ENCODE results near the gene RAB8B. TPM values are rescaled to one million over a fixed set of nuclear protein-coding genes. Genes with fewer than 3 reads are reported as not detected.

RAB8B gene
- total and polyA plus RNA-seq, 5 experiments from 2014 or later = 35.1 to 79.6 (median 40.7) TPM

- peaks cover 0 to 70% (median 15%) of the 10 kb centered on the region in 3 donors for H3K36me3 Mint-ChIP-seq
- no peaks in the 10 kb centered on the region for H3K9me3 Mint-ChIP-seq
- H3K27ac Mint-ChIP-seq = peak overlapping the region in 5 of 10 donors; percentile 35 to 68 (median 39)
- H3K4me1 Mint-ChIP-seq = peaks cover 4 to 12% (median 11%) of the 10 kb centered on the region in 4 donors
- H3K4me3 Mint-ChIP-seq = peak overlapping the region in 1 of 10 donors; percentile 29
- POLR2A ChIA-PET = interaction anchor here (1.8 kb wide), 1 partner anchor 131 kb away, joined by 5 read pairs; the partner anchor contains the start of gene RPS27L
- ATAC-seq (no peak), DNase-seq (no peak)
- H3K27me3 Mint-ChIP-seq = no peaks in the 10 kb centered on the region
Measured at GRCh38 chr15:63288342-63288741, 98.9 kb downstream of the RAB8B start.

GRCh38 chr15:63288778-63289378, 99.5 kb downstream of the RAB8B start:
- ATAC-seq (peak; percentile 77 to 84), DNase-seq (peak in 4 of 10 donors; percentile 16 to 66 (median 62))
- Mint-ChIP-seq H3K4me1 (peaks cover 2 to 8% (median 6%) of the 10 kb centered on the region in 4 donors), H3K27me3 (no peaks in the 10 kb centered on the region), H3K36me3 (peaks cover 0 to 70% (median 10%) of the 10 kb centered on the region in 3 donors), H3K9me3 (no peaks in the 10 kb centered on the region), H3K4me3 (no peak overlapping the region), H3K27ac (peak overlapping the region in 5 of 10 donors; percentile 35 to 68 (median 39))
- POLR2A ChIA-PET = interaction anchor here (1.8 kb wide), 1 partner anchor 132 kb away, joined by 5 read pairs; the partner anchor contains the start of gene RPS27L

- H3K36me3 Mint-ChIP-seq = peaks cover 0 to 76% (median 12%) of the 10 kb centered on the region in 3 donors
- H3K27me3 Mint-ChIP-seq = no peaks in the 10 kb centered on the region
- H3K27ac Mint-ChIP-seq = no peak overlapping the region
- DNase-seq = no peak
- no peaks in the 10 kb centered on the region for H3K9me3 Mint-ChIP-seq
- no peak overlapping the region for H3K4me3 Mint-ChIP-seq
- peaks cover 2 to 20% (median 15%) of the 10 kb centered on the region in 4 donors for H3K4me1 Mint-ChIP-seq
- no peak for ATAC-seq
- POLR2A ChIA-PET = interaction anchor here (1.2 kb wide), 1 partner anchor 172 kb away, joined by 4 read pairs; no protein-coding TSS in a partner anchor
Measured at GRCh38 chr15:63291507-63291906, 102.1 kb downstream of the RAB8B start.

GRCh38 chr15:63292241-63292640, 102.8 kb downstream of the RAB8B start:
- H3K4me3 Mint-ChIP-seq = no peak overlapping the region
- DNase-seq (no peak), ATAC-seq (no peak)
- H3K27ac Mint-ChIP-seq = no peak overlapping the region
- H3K36me3 Mint-ChIP-seq = peaks cover 0 to 72% (median 15%) of the 10 kb centered on the region in 3 donors
- POLR2A ChIA-PET = interaction anchor here (0.5 kb wide), 1 partner anchor 15 kb away, joined by 3 read pairs; no protein-coding TSS in a partner anchor
- H3K27me3 Mint-ChIP-seq = no peaks in the 10 kb centered on the region
- peaks cover 2 to 20% (median 15%) of the 10 kb centered on the region in 4 donors for H3K4me1 Mint-ChIP-seq
- no peaks in the 10 kb centered on the region for H3K9me3 Mint-ChIP-seq

GRCh38 chr15:63292771-63293170, 103.4 kb downstream of the RAB8B start:
- no peaks in the 10 kb centered on the region for H3K27me3 Mint-ChIP-seq
- H3K4me1 Mint-ChIP-seq = peaks cover 2 to 20% (median 15%) of the 10 kb centered on the region in 4 donors
- H3K4me3 Mint-ChIP-seq = no peak overlapping the region
- H3K27ac Mint-ChIP-seq = no peak overlapping the region
- no peaks in the 10 kb centered on the region for H3K9me3 Mint-ChIP-seq
- peaks cover 0 to 72% (median 15%) of the 10 kb centered on the region in 3 donors for H3K36me3 Mint-ChIP-seq
- DNase-seq = no peak
- ATAC-seq = no peak
- POLR2A ChIA-PET = interaction anchor here (0.5 kb wide), 1 partner anchor 16 kb away, joined by 3 read pairs; no protein-coding TSS in a partner anchor

- Mint-ChIP-seq H3K4me3 (no peak overlapping the region), H3K4me1 (peaks cover 4 to 15% (median 9%) of the 10 kb centered on the region in 4 donors), H3K36me3 (peaks cover 0 to 78% (median 18%) of the 10 kb centered on the region in 3 donors), H3K9me3 (no peaks in the 10 kb centered on the region), H3K27me3 (no peaks in the 10 kb centered on the region), H3K27ac (no peak overlapping the region)
- POLR2A ChIA-PET = no interaction called here
- DNase-seq (no peak), ATAC-seq (no peak)
Measured at GRCh38 chr15:63294359-63294758, 105.0 kb downstream of the RAB8B start.

GRCh38 chr15:63295341-63295740, 105.9 kb downstream of the RAB8B start:
- Mint-ChIP-seq H3K4me1 (peaks cover 4 to 15% (median 9%) of the 10 kb centered on the region in 4 donors), H3K27ac (peak overlapping the region in 3 of 10 donors; percentile 18 to 52 (median 33)), H3K36me3 (peaks cover 0 to 88% (median 20%) of the 10 kb centered on the region in 3 donors), H3K27me3 (no peaks in the 10 kb centered on the region), H3K9me3 (no peaks in the 10 kb centered on the region), H3K4me3 (no peak overlapping the region)
- DNase-seq (no peak), ATAC-seq (no peak)
- POLR2A ChIA-PET = no interaction called here

GRCh38 chr15:63296195-63296594, 106.8 kb downstream of the RAB8B start:
- no peak for ATAC-seq
- Mint-ChIP-seq H3K27me3 (no peaks in the 10 kb centered on the region), H3K36me3 (peaks cover 0 to 91% (median 20%) of the 10 kb centered on the region in 3 donors), H3K4me3 (no peak overlapping the region), H3K9me3 (no peaks in the 10 kb centered on the region), H3K27ac (peak overlapping the region in 2 of 10 donors; percentile 1 to 55), H3K4me1 (peaks cover 4 to 15% (median 9%) of the 10 kb centered on the region in 4 donors)
- DNase-seq = no peak
- POLR2A ChIA-PET = interaction anchor here (0.7 kb wide), 2 partner anchors 704 to 1280 kb away, joined by 3 to 5 read pairs; no protein-coding TSS in a partner anchor

GRCh38 chr15:63299943-63300575, 110.7 kb downstream of the RAB8B start:
- Mint-ChIP-seq H3K27me3 (no peaks in the 10 kb centered on the region), H3K4me3 (no peak overlapping the region), H3K36me3 (peaks cover 0 to 92% (median 36%) of the 10 kb centered on the region in 3 donors), H3K27ac (peak overlapping the region in 1 of 10 donors; percentile 68), H3K9me3 (no peaks in the 10 kb centered on the region), H3K4me1 (peaks cover 4 to 12% (median 7%) of the 10 kb centered on the region in 4 donors)
- ATAC-seq (no peak), DNase-seq (no peak)
- POLR2A ChIA-PET = no interaction called here

GRCh38 chr15:63301088-63301487, 111.7 kb downstream of the RAB8B start:
- Mint-ChIP-seq H3K27me3 (no peaks in the 10 kb centered on the region), H3K4me1 (peaks cover 3 to 6% (median 4%) of the 10 kb centered on the region in 4 donors), H3K36me3 (peaks cover 0 to 92% (median 43%) of the 10 kb centered on the region in 3 donors), H3K4me3 (no peak overlapping the region), H3K27ac (no peak overlapping the region), H3K9me3 (no peaks in the 10 kb centered on the region)
- POLR2A ChIA-PET = no interaction called here
- ATAC-seq = no peak
- no peak for DNase-seq

GRCh38 chr15:63305260-63305659, 115.9 kb downstream of the RAB8B start:
- peaks cover under 1 to 68% (median 43%) of the 10 kb centered on the region in 3 donors for H3K36me3 Mint-ChIP-seq
- no peak overlapping the region for H3K27ac Mint-ChIP-seq
- no peak overlapping the region for H3K4me3 Mint-ChIP-seq
- no peak for DNase-seq
- no peak for ATAC-seq
- POLR2A ChIA-PET = no interaction called here
- no peaks in the 10 kb centered on the region for H3K9me3 Mint-ChIP-seq
- H3K27me3 Mint-ChIP-seq = no peaks in the 10 kb centered on the region
- H3K4me1 Mint-ChIP-seq = peaks cover 0 to 3% (median 0%) of the 10 kb centered on the region in 4 donors

- Mint-ChIP-seq H3K27ac (no peak overlapping the region), H3K27me3 (no peaks in the 10 kb centered on the region), H3K36me3 (peaks cover 5 to 58% (median 43%) of the 10 kb centered on the region in 3 donors), H3K4me1 (peaks cover 0 to 3% (median 0%) of the 10 kb centered on the region in 4 donors), H3K9me3 (peaks cover 0 to 2% (median 0%) of the 10 kb centered on the region in 9 donors), H3K4me3 (no peak overlapping the region)
- DNase-seq (no peak), ATAC-seq (no peak)
- POLR2A ChIA-PET = no interaction called here
Measured at GRCh38 chr15:63306492-63307073, 117.2 kb downstream of the RAB8B start.
